HepG2 (cell line): ENCODE data around the gene MMP25. TPM values are rescaled to one million over a fixed set of nuclear protein-coding genes. Genes with fewer than 3 reads are reported as not detected.
A peak's percentile ranks its signal among the peaks of the same experiment; 100 is the strongest.

ENCODE experiments used
- ARNT2 ChIP-seq: sonication (generic); formaldehyde crosslinking; IDR thresholded peaks from 2 replicates; pipeline ENCODE4 v1.8.0; 2022; ENCODE audit warnings: mild to moderate bottlenecking, low read depth, missing genetic modification reagents, moderate library complexity
- ATAD3A ChIP-seq: sonication (generic); formaldehyde crosslinking; IDR thresholded peaks from 2 replicates; pipeline ENCODE4 v1.4.0; 2020; ENCODE audit warnings: missing genetic modification reagents
- BCL6 ChIP-seq: IDR thresholded peaks from 2 replicates; pipeline ENCODE4 v1.6.1; 2016; ENCODE audit warnings: missing genetic modification reagents, missing compliant biosample characterization
- CENPX ChIP-seq: sonication (generic); formaldehyde crosslinking; IDR thresholded peaks from 2 replicates; pipeline ENCODE4 v1.9.0; 2021; ENCODE audit warnings: mild to moderate bottlenecking, missing genetic modification reagents, moderate library complexity
- DBP ChIP-seq: sonication (generic); formaldehyde crosslinking; IDR thresholded peaks from 2 replicates; pipeline ENCODE4 v1.4.0; 2020; ENCODE audit warnings: missing genetic modification reagents; ENCODE audit errors: not compliant biosample characterization
- HMGXB4 ChIP-seq, 2 experiments: sonication (generic) in 1 of 2; formaldehyde crosslinking in 1 of 2; IDR thresholded peaks; 2 replicates each; pipeline versions ENCODE4 v1.4.0 to v1.6.1; 2018 to 2020; ENCODE audit warnings: missing genetic modification reagents in 2 of 2, borderline replicate concordance in 1 of 2, low read depth in 1 of 2, mild to moderate bottlenecking in 1 of 2, missing biosample characterization in 1 of 2
- MAFG ChIP-seq: sonication (generic); formaldehyde crosslinking; IDR thresholded peaks from 2 replicates; pipeline ENCODE4 v1.5.1; 2020; ENCODE audit warnings: mild to moderate bottlenecking, missing genetic modification reagents
- MATR3 ChIP-seq: sonication (generic); formaldehyde crosslinking; IDR thresholded peaks from 2 replicates; pipeline ENCODE4 v1.4.0; 2020; ENCODE audit warnings: missing genetic modification reagents
- MEIS1 ChIP-seq: sonication (generic); formaldehyde crosslinking; IDR thresholded peaks from 2 replicates; pipeline ENCODE4 v1.9.0; 2021; ENCODE audit warnings: mild to moderate bottlenecking, missing genetic modification reagents, moderate library complexity, borderline replicate concordance
- SMARCC2 ChIP-seq: fragments of 450-650 bp; IDR thresholded peaks from 2 replicates; pipeline ENCODE4 v1.6.1; 2017; ENCODE audit warnings: antibody characterized with exemption, mild to moderate bottlenecking
- TBX2 ChIP-seq: sonication (generic); formaldehyde crosslinking; IDR thresholded peaks from 2 replicates; pipeline ENCODE4 v1.5.0; 2020; ENCODE audit warnings: missing genetic modification reagents, mild to moderate bottlenecking, borderline replicate concordance
- U2AF1 ChIP-seq: fragments of 200-400 bp; formaldehyde crosslinking; optimal IDR thresholded peaks from 2 replicates; pipeline ENCODE3; 2017; ENCODE audit warnings: mild to moderate bottlenecking, low read depth, low read length
- ZNF263 ChIP-seq: sonication (generic); formaldehyde crosslinking; IDR thresholded peaks from 2 replicates; pipeline ENCODE4 v1.4.0; 2020; ENCODE audit warnings: missing genetic modification reagents
- ZNF3 ChIP-seq: IDR thresholded peaks from 2 replicates; pipeline ENCODE4 v1.7.0; 2017; ENCODE audit warnings: inconsistent platforms
- ZNF337 ChIP-seq: sonication (generic); formaldehyde crosslinking; IDR thresholded peaks from 2 replicates; pipeline ENCODE4 v1.5.1; 2020; ENCODE audit warnings: missing genetic modification reagents, low read depth, mild to moderate bottlenecking, borderline replicate concordance
- polyA plus RNA-seq, 8 experiments: library from polyadenylated mRNA; depleted of rRNA in 3 of 8; stranded (reverse) in 7 of 8; unstranded in 1 of 8; fragments of >200 nt; fragmentation: Illumina TruSeq in 4 of 8; extraction: Trizol in 4 of 8; gene quantifications; 2 replicates each; pipeline versions ENCODE4 v1.2.1 to v1.2.3, GENCODE V29; 2011 to 2016; ENCODE audit warnings: low read depth in 4 of 8, missing spikeins in 1 of 8, mixed read lengths in 1 of 8; ENCODE audit not compliant: insufficient read depth in 1 of 8
- total RNA-seq, 5 experiments: library from RNA; depleted of rRNA; stranded (reverse); fragments of >200 nt; fragmentation: Illumina TruSeq; extraction: Trizol; gene quantifications; 2 replicates each; pipeline ENCODE4 v1.2.3, GENCODE V29; 2016; ENCODE audit warnings: low read depth in 1 of 5
- TF ChIP-seq, protein P1 (sequence below): sonication (generic); formaldehyde crosslinking; IDR thresholded peaks from 2 replicates; pipeline ENCODE4 v1.4.0; 2020; ENCODE audit warnings: mild to moderate bottlenecking, missing genetic modification reagents
- TF ChIP-seq, protein P2 (sequence below): IDR thresholded peaks from 2 replicates; pipeline ENCODE4 v1.6.1; 2016; ENCODE audit warnings: low read depth
- TF ChIP-seq, protein P3 (sequence below): IDR thresholded peaks from 2 replicates; pipeline ENCODE4 v1.6.1; 2016; ENCODE audit warnings: missing biosample characterization, missing genetic modification reagents, low read depth

The MMP25 gene
- total and polyA plus RNA-seq, 2 of the 13 experiments (the other 11 are each of a cell fraction or from before 2014, with no cell fraction given) = 0.04 to 0.08 TPM

GRCh38 chr16:3086596-3087242, 40.4 kb downstream of the MMP25 start (continued):
- TF ChIP-seq, protein P1, sequence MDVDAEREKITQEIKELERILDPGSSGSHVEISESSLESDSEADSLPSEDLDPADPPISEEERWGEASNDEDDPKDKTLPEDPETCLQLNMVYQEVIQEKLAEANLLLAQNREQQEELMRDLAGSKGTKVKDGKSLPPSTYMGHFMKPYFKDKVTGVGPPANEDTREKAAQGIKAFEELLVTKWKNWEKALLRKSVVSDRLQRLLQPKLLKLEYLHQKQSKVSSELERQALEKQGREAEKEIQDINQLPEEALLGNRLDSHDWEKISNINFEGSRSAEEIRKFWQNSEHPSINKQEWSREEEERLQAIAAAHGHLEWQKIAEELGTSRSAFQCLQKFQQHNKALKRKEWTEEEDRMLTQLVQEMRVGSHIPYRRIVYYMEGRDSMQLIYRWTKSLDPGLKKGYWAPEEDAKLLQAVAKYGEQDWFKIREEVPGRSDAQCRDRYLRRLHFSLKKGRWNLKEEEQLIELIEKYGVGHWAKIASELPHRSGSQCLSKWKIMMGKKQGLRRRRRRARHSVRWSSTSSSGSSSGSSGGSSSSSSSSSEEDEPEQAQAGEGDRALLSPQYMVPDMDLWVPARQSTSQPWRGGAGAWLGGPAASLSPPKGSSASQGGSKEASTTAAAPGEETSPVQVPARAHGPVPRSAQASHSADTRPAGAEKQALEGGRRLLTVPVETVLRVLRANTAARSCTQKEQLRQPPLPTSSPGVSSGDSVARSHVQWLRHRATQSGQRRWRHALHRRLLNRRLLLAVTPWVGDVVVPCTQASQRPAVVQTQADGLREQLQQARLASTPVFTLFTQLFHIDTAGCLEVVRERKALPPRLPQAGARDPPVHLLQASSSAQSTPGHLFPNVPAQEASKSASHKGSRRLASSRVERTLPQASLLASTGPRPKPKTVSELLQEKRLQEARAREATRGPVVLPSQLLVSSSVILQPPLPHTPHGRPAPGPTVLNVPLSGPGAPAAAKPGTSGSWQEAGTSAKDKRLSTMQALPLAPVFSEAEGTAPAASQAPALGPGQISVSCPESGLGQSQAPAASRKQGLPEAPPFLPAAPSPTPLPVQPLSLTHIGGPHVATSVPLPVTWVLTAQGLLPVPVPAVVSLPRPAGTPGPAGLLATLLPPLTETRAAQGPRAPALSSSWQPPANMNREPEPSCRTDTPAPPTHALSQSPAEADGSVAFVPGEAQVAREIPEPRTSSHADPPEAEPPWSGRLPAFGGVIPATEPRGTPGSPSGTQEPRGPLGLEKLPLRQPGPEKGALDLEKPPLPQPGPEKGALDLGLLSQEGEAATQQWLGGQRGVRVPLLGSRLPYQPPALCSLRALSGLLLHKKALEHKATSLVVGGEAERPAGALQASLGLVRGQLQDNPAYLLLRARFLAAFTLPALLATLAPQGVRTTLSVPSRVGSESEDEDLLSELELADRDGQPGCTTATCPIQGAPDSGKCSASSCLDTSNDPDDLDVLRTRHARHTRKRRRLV (CRISPR knock-in tag) = no peak; the same call in 1 of the 2 replicates
- TF ChIP-seq, protein P2, sequence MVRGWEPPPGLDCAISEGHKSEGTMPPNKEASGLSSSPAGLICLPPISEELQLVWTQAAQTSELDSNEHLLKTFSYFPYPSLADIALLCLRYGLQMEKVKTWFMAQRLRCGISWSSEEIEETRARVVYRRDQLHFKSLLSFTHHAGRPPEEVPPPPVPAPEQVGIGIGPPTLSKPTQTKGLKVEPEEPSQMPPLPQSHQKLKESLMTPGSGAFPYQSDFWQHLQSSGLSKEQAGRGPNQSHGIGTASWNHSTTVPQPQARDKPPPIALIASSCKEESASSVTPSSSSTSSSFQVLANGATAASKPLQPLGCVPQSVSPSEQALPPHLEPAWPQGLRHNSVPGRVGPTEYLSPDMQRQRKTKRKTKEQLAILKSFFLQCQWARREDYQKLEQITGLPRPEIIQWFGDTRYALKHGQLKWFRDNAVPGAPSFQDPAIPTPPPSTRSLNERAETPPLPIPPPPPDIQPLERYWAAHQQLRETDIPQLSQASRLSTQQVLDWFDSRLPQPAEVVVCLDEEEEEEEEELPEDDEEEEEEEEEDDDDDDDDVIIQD = no peak
- TF ChIP-seq ZNF263 (peak; percentile 17; the same call in 1 of the 2 replicates), DBP (CRISPR knock-in tag) (no peak), ZNF3 (CRISPR knock-in tag) (no peak), SMARCC2 (no peak), BCL6 (no peak), MATR3 (CRISPR knock-in tag) (no peak), ATAD3A (no peak), ARNT2 (CRISPR knock-in tag) (no peak), TBX2 (CRISPR knock-in tag) (0 out of 2 replicates have a peak, but pooled peaks have one; percentile 18), CENPX (CRISPR knock-in tag) (no peak), ZNF337 (no peak), MEIS1 (no peak), HMGXB4 (CRISPR knock-in tag; IDR thresholded peaks at IDR 0.05; ENCODE audit: borderline replicate concordance in 1 of 2, low read depth in 1 of 2) (peak in 1 of 2 experiments; percentile 33; a peak in 2 of 4 replicates), U2AF1 (no peak), MAFG (CRISPR knock-in tag) (no peak)
- TF ChIP-seq, protein P3, sequence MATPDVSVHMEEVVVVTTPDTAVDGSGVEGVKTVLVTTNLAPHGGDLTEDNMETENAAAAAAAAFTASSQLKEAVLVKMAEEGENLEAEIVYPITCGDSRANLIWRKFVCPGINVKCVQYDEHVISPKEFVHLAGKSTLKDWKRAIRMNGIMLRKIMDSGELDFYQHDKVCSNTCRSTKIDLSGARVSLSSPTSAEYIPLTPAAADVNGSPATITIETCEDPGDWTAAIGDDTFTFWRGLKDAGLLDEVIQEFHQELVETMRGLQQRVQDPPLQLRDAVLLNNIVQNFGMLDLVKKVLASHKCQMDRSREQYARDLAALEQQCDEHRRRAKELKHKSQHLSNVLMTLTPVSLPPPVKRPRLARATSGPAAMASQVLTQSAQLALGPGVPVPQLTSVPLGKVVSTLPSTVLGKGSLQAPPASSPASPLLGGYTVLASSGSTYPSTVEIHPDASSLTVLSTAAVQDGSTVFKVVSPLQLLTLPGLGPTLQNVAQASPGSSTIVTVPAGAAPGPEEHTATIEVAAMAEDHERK = no peak
